GM18508 (cell line): ENCODE data around the gene PPA1.
"Not testable (repeated sequence)": the region's sequence is repeated elsewhere in the genome, so short reads cannot be mapped to it uniquely, and the experiment has no call there.

Experiments
- ATAC-seq: cut with Tn5 transposase; IDR thresholded peaks from one replicate; pipeline ENCODE4 v1.9.1; 2021; ENCODE audit warnings: moderate number of reproducible peaks; ENCODE audit not compliant: insufficient read depth, unreplicated experiment

Gene PPA1

DNA sequence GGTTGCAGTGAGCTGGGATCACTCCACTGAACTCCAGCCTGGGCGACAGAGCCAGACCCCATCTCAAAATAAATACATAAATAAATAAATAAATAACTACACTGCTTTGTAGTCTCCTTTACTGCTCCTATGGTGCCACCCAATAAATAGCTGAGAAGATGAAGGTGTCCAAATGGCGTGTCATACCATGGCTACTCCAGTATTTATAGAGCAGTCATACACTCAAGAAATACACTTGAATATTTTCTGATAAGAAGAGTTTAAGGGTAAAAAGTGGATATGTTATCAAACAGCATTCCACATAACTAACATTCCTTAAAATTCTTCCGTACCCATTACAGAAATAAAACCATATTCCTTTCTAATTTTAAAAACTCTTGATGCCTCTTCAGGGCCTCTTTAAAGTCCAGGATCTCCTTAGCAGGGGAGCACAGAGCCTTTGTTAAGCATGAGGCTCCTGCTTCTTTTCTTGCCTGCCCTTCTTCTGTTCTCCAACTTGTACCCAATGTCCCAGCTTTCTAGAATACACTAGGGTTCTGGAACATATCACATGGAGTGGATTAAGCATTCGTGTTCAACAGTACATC, 55.0 kb downstream of the PPA1 start:
- ATAC-seq: no peak

DNA sequence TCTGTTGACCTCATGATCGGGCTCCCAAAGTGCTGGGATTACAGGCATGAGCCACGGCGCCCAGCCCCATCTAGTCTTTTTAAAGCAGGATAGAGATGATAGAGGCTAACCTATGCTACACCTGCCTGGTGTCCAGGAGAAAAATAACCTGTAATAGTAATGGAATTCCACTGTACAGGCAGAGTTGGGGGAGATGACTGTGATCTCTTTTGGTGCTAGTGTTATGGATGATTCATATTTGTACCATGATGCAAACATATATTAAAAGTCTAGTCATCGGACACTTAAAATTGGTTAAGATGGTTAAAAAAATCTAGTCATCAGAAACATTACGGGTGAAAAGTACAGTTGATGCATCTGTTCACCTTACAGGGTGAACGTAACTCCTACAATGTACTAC, 56.8 kb downstream of the PPA1 start:
- ATAC-seq: no peak

DNA sequence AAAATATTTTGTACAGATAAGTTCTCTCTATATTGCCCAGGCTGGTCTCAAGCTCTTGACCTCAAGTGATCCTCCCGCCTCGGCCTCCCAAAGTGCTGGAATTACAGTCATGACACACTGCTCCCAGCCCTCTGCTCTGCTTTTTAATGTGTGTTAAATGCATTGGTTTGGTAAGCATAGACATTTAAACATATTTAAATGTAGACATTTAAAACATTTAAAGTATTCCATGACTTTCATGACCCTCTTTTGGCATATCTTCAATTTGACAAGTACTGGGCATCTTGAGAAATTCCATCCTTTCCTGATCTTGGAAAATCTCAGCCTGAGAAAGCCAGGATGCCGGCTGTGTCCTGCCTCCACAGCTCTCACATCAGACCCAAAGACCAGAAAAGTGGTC, 57.7 kb downstream of the PPA1 start:
- ATAC-seq: no peak

DNA sequence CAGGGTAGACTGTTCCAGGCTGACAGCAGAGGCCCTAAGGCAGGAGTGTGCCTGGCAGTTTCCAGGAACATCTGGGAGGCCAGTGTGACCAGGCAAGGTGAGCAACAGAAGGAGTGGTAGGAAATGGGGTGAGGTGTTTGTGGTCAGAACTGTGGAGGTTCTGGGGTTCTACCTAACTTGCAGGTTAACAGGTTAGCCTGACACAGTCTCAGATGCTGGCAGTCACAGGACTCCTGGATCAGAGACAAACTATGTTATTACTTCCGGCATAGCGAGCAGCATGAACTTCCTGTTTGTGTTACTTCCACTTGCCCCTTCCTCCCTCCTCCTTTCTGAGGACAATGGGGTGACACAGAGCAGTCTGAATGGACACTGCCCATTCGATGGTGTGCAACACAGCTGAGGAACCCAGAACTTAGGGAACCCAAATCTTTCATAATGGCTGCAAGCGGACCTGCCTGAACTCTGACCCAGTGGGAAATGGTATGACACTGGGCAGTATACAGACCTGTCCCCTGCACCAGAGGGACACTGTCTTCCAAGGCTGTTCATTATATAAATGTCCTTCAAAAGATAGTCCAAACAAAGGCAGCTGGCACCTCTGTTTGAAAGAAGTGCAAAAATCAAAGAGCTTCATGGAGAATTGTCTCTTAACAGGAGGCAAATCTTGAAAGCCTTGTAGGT, 59.0 kb downstream of the PPA1 start:
- ATAC-seq: no peak

DNA sequence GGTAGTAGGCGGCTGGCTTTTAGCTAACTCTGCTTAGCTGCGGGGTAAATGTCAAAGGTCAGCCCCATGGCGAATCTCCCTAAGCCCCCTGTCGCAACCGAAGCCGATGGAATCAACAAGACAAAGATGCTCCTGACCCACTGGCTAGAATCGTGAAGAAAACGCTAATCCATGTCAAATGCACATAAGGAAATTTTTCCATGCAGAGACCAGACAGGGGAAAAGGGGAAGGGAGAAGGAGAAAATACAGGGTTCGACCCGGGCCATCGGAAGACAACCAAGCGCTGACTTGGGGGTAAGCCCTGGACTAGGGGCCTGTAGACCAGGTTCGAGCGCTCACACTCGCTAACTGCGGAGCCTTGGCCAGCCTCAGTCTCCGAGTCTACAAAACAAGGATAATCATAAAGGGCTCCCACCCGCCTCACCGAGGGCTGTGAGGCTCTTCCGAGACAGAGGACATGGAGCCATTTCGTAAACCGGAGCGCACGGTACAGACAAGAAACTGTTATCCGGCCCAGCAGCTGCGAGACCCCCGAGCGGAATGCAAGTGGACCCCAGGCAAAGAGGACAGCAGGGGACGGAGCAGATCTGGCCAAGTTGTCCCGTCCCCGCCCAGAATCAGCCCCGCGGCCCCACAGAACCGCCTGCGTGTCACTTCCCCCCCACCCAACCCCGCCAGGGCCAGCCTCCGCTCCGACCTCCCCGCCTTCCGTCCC, 63.4 kb downstream of the PPA1 start:
- ATAC-seq: no peak

DNA sequence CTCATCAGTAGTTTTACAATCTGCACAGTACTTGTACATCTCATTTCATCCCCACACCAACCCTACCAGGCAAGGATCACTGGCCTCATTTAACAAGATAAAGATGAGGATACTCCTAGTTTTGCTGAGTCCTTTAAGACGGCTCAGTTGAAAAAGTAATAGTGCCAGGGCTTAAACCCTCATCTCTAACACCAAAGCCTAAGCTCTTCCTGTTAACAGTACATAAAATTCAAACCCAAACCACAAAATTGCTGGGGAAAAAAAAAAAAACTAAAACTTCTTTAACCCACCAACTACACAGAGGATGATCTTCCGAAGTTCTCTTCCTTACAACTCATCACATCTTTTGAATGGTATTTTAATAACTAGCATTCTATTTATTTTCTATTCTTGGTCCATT, 64.2 kb downstream of the PPA1 start:
- ATAC-seq: no peak

DNA sequence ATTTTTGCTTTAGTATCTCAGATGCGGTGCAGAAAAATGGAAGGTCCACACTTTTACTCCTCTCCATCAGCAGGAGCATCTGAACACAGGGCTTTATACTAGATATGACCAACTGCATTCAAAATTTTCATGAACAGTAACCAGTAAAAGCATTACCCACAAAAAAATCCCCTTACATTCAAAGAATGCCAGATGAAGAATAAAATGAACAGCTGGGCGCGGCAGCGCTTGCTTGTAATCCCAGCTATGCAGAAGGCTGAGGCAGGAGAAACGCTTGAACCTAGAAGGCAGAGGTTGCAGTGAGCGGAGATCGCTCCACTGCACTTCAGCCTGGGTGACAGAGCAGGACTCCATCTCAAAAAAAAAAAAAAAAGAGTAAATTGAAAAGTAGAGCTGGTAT, 66.0 kb downstream of the PPA1 start:
- no peak for ATAC-seq

DNA sequence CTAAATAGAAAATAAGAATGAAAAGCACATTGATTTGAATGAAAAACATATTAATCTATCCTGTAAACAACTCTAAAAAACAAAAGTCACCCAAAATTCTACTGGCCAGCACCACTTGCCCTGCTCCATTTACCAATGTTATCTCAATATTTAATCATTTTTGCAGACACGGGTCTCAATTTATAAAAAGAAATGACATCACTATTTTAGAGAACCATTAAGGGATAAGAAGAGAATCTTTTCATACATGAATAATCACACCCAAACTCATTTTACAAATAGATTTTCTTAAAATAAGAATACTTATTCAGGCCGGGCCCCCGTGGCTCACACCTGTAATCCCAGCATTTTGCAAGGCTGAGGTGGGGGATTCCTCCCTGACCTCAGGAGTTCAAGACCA, 66.8 kb downstream of the PPA1 start:
- no peak for ATAC-seq

DNA sequence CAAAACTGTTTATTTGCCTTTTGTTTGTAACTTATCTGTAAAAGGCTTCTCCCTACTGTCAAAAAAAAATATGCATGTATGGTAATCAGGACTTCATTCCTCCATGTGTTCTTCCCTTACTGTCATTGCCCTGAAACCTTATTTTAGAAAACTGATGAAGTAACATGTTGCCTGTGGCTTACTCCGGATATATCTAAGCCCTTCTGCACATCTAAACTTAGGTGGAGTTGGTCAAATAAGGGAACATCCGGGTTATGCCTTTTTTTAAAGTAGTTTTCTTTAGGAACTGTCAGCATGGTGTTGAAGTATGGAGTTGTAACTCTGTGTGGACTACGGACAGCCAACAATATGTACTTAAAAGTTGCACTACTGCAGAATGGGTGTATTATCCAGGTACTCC, 69.1 kb downstream of the PPA1 start:
- ATAC-seq: no peak

DNA sequence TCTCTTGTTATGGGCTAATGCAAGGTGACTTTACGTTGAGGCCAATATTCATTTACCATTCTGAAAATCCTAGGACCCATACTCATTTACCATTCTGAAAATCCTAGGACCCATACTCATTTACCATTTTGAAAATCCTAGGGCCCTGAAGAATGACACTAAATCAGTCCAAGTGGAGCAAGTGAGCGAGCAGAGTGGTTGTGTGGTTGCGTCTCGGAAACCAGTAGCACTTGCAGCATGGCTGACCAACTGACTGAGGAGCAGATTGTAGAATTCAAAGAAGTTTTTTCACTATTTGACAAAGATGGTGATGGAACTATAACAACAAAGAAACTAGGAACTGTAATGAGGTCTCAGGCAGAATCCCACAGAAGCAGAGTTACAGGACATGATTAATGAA, 69.8 kb downstream of the PPA1 start:
- ATAC-seq: no peak

DNA sequence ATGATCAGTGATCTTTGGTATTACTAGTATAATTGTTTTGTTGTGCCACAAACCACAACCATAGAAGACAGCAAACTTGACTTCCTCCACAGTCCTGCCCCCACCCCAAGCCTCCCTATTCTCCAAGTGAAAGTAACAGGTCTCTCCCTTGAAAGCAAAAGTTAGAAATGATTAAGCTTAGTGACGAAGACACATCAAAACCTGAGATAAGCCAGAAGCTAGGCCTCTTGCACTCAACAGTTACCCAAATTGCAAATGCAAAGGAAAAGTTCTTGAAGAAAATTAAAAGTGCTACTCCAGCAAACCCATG, 70.4 kb downstream of the PPA1 start:
- ATAC-seq: peak; percentile 61

DNA sequence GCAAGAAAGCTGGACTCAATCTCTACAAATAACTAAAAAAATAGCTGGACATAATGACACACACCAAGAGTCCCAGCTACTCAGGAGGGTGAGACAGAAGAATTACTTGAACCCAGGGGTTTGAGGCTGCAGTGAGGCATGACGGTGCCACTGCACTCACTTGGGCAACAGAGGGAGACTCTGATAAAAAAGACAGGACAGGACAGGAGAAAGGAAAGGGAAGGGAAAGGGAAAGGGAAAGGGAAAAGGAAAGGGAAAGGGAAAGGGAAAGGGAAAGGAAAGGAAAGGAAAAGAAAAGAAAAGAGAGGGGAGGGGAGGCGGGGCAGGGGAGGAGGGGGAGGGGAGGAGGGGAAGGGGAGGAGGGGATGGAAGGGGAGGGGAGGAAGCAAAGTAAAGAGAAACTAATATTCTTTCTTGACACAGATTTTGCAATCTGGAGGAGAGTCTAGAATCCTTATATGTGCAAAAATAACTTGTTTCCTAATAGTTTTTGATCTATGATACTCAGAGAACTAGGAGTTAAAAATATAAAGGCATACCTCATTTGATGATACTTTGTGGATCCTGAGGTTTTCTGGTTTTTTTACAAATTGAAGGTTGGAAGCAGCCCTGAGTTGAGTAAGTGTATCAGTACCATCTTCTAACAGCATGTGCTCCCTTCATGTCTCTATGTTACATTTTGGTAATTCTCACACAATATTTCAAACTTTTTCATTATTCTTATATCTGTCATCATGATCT, 70.9 kb downstream of the PPA1 start:
- ATAC-seq: no peak

DNA sequence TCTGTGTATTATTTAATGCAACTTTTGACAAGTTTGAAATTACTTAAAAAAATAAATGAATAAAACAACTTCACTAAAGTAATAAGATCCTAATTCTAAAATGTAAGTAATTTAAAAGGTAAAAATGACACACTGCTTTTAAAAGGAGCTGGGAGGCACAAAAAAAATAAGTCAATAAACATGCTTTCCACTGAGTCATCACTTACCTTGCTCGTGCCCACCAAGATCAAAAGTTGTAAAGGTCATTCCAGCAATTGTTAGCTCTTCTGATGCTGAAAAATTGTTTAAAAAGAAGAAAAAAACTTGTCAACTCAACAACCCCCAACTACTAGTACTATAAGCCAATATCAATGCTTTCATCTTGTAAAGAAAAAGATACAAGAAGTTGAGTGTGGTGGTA, 72.4 kb downstream of the PPA1 start:
- no peak for ATAC-seq

DNA sequence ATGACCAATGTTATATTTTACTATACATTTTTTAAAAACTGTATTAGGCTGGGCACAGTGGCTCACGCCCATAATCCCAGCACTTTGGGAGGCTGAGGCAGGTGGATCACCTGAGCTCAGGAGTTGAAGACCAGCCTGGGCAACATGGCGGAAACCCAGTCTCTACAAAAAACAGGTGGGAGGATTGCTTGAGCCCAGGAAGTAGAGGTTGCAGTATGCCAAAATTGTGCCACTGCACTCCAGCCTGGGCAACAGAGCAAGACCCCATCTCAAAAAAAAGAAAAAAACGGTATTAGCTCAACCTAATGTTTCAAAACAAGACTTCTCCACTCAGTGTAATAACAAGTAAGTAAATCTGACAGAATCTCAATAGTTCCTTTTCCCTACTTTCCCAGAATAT, 73.9 kb downstream of the PPA1 start:
- not testable (repeated sequence) for ATAC-seq

DNA sequence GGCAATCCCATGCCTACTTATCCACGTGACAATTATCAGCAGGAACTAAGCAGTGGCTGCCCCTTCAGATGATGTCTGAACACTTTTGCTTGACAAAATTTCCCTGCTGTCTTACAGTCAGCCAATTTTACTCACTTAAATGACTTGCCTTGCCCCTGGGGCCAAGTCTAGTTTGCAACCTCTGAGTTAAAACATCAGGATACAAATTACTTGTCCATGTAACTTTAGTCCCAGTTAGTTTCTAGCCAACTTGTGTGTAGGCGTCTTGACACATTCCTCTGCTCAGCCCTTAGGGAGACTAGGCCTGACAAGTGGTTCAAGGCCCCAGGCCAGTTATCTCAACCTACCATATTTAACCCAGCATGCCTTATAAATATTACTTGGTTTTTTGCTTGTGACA, 75.1 kb downstream of the PPA1 start:
- ATAC-seq: no peak

DNA sequence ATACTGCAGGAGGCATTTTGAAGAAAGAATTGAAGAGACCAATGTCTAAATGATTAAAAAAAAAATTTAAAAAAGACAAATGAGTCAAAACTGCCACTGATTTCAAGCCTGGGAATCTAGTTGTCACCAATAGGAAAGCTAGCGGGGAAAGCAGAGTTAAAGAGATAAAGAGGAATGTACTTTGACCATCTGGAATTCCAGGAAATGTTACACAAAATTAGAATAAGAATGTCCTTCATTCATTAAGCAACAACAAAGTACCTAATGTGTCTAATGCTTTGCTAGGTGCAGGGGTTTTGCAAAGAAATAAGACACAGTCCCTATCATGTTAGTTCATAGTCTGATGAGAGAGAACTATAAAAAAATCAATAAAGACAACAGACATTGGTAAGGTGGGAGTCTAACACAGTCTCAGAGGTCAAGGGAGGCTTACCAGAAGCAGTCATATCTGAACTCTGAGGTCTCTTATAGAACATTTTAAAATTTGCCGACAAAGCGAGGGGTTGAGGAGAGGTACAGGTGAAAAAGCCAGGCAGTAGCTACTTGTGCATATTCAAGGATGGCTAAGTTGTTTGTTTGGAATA, 77.9 kb downstream of the PPA1 start:
- no peak for ATAC-seq
